ENCODE measurements around the gene HOXC6. TPM values are rescaled to one million over a fixed set of nuclear protein-coding genes. Genes with fewer than 3 reads are reported as not detected.
A peak's percentile ranks its signal among the peaks of the same experiment; 100 is the strongest.

The HOXC6 gene
- total and polyA plus RNA-seq, 2 of the 8 experiments (the other 6 are each of a cell fraction or from before 2014, with no cell fraction given) = not detected

- Histone ChIP-seq H4K91ac (replicated peaks; ENCODE audit: insufficient read length, low read length) (no peak overlapping the region), H3K4me3 (ENCODE audit: extremely low read depth in 1 of 4, insufficient read depth in 2 of 4, low read depth in 3 of 4, low read length in 4 of 4) (no peak overlapping the region), H2AFZ (ENCODE audit: low read length) (no peak overlapping the region), H3K36me3 (ENCODE audit: control insufficient read depth in 2 of 4, insufficient read depth in 4 of 4, low read length in 3 of 4) (no peaks in the 10 kb centered on the region; a peak in 1 of 8 replicates), H2AK5ac (ENCODE audit: low read depth, low read length) (no peak overlapping the region), H3K27ac (ENCODE audit: low read depth, low read length) (no peak overlapping the region), H3K18ac (ENCODE audit: extremely low read depth, low read length) (no peak overlapping the region), H3K9ac (replicated peaks in 1 of 4; ENCODE audit: extremely low read depth in 1 of 4, low read depth in 3 of 4, low read length in 3 of 4) (no peak overlapping the region), H3K14ac (ENCODE audit: insufficient read length) (no peak overlapping the region), H3K4me1 (replicated peaks in 1 of 4; ENCODE audit: control insufficient read depth in 3 of 4, insufficient read depth in 4 of 4, low read length in 3 of 4) (peaks cover 0 to 12% (median 3%) of the 10 kb centered on the region in 4 experiments; a peak in 5 of 7 replicates), H3K9me3 (ENCODE audit: insufficient read depth in 2 of 2, low read depth in 1 of 2, low read length in 1 of 2) (no peaks in the 10 kb centered on the region), H2BK15ac (ENCODE audit: low read length) (no peak overlapping the region), H4K5ac (ENCODE audit: insufficient read length, low read depth, low read length) (no peak overlapping the region), H3K56ac (replicated peaks; ENCODE audit: insufficient read length, low read depth, low read length) (no peak overlapping the region), H3K79me1 (ENCODE audit: low read depth, low read length) (no peaks in the 10 kb centered on the region), H2BK12ac (ENCODE audit: low read depth, low read length) (no peak overlapping the region), H2BK20ac (ENCODE audit: low read length) (no peak overlapping the region), H3K23me2 (ENCODE audit: low read depth, low read length) (peaks cover 3% of the 10 kb centered on the region; the same call in 1 of the 2 replicates), H3K27me3 (replicated peaks in 1 of 4; ENCODE audit: control insufficient read depth in 3 of 4, extremely low read depth in 1 of 4, insufficient read depth in 3 of 4, low read length in 3 of 4) (peaks cover 92 to 100% (median 99%) of the 10 kb centered on the region in 4 experiments), H3K4ac (replicated peaks; ENCODE audit: insufficient read length, low read depth, low read length) (no peak overlapping the region), H4K8ac (ENCODE audit: extremely low read depth, insufficient read depth, low read length) (no peak overlapping the region), H2BK5ac (ENCODE audit: low read depth, low read length) (no peak overlapping the region), H3K79me2 (ENCODE audit: control insufficient read depth in 1 of 2, insufficient read depth in 2 of 2, low read length in 2 of 2) (no peaks in the 10 kb centered on the region), H3K4me2 (ENCODE audit: insufficient read depth in 1 of 2, low read depth in 2 of 2, low read length in 2 of 2) (no peak overlapping the region), H4K20me1 (replicated peaks in 1 of 2; ENCODE audit: control insufficient read depth in 1 of 2, insufficient read depth in 2 of 2, low read length in 2 of 2) (peaks cover 4 to 41% of the 10 kb centered on the region in 2 experiments), H3K23ac (ENCODE audit: insufficient read length) (no peak overlapping the region), H2BK120ac (replicated peaks; ENCODE audit: low read depth, low read length) (no peak overlapping the region)
- WGBS, 2 experiments (ENCODE audit: extremely low coverage in 1 of 2, insufficient coverage in 1 of 2, insufficient read length in 1 of 2, insufficient replicate concordance in 2 of 2, low coverage in 1 of 2, low lambda C conversion rate in 2 of 2, missing lambda C conversion rate in 1 of 2) = 24% methylated on average over 23 of the region's 23 CpGs; no CpG with 5 or more reads in 1 of the 2 experiments
- ChIA-PET CTCF (ENCODE audit: partially characterized antibody) (interaction anchor here (0.8 to 3.8 kb wide), 7 partner anchors 9 to 199 kb away, joined by 4 to 50 read pairs (median 6); partner anchors contain the start of gene HOXC9), POLR2A (ENCODE audit: partially characterized antibody) (interaction anchor here (0.5 to 0.7 kb wide), 2 partner anchors 216 to 329 kb away, joined by 3 read pairs; no protein-coding TSS in a partner anchor)
- DNase-seq (ENCODE audit: low read depth in 1 of 2, low spot score in 2 of 2) (no peak), FAIRE-seq (no peak)
- TF ChIP-seq MAX (IDR thresholded peaks at IDR 0.05) (no peak), SUZ12 (IDR thresholded peaks at IDR 0.05; ENCODE audit: low read length) (peak; percentile 74), JUN (IDR thresholded peaks at IDR 0.05; ENCODE audit: low read depth, low read length) (no peak), EGR1 (IDR thresholded peaks at IDR 0.05; ENCODE audit: borderline replicate concordance, low read depth, low read length) (no peak), USF2 (IDR thresholded peaks at IDR 0.05; ENCODE audit: low read length) (no peak), TAF1 (IDR thresholded peaks at IDR 0.05; ENCODE audit: low read depth, low read length) (no peak), SRF (IDR thresholded peaks at IDR 0.05; ENCODE audit: low read depth, low read length) (no peak)
Measured at GRCh38 chr12:54015018-54015931, 13.0 kb upstream of the HOXC6 start.

All from H1 (cell line).